GM18508 (cell line): ENCODE measurements around the gene GPR162.
"Not testable (repeated sequence)": the region's sequence is repeated elsewhere in the genome, so short reads cannot be mapped to it uniquely, and the experiment has no call there.

ENCODE experiments used
- ATAC-seq: cut with Tn5 transposase; IDR thresholded peaks from one replicate; pipeline ENCODE4 v1.9.1; 2021; ENCODE audit warnings: moderate number of reproducible peaks; ENCODE audit not compliant: insufficient read depth, unreplicated experiment

GPR162 gene

GRCh38 chr12:6870304-6870703, 48.7 kb downstream of the GPR162 start:
- ATAC-seq = not testable (repeated sequence)

DNA sequence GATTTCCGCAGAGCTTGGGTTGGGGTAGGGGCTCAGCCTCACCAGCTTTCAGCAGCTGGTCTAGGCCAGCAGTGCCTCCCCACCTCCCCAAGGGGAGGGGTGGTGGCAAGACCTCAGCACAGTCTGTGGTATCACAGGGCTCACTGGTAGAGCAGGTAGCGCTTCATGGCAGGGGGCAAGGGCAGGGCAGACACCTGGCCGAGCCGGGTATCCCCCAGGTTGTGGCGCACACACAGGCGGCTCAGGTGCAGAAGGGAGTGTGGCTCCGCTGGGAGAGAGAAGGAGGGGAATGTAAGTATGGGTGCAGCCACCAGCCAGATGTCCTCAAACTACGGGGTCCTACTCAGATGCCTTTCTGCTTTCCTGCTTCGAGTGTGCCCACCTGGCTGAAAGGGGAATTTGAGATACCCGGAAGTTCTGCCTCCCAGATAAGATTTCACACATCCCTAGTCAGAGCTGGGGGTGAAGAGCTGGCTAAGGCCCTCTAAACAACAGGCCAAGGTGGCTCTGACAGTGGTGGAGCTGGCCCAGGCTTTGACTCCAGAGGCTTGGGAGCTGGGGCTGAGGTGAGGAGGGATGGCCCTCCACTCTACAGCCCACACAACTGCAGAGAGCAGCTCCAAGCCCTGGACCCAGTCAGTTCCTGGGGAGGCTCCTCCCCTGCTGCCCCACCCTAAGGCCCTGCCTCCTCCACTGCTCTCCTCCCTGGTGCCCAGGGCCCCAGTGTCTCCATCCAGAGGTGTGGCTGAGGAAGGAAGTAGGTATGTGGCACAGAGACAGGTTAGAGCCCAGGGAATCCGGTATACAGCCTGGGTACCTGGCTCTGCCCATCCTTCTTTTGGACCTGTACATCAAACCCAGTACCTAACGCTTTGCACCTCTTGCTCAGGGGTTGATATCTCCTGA, 49.7 kb downstream of the GPR162 start:
- ATAC-seq = no peak

DNA sequence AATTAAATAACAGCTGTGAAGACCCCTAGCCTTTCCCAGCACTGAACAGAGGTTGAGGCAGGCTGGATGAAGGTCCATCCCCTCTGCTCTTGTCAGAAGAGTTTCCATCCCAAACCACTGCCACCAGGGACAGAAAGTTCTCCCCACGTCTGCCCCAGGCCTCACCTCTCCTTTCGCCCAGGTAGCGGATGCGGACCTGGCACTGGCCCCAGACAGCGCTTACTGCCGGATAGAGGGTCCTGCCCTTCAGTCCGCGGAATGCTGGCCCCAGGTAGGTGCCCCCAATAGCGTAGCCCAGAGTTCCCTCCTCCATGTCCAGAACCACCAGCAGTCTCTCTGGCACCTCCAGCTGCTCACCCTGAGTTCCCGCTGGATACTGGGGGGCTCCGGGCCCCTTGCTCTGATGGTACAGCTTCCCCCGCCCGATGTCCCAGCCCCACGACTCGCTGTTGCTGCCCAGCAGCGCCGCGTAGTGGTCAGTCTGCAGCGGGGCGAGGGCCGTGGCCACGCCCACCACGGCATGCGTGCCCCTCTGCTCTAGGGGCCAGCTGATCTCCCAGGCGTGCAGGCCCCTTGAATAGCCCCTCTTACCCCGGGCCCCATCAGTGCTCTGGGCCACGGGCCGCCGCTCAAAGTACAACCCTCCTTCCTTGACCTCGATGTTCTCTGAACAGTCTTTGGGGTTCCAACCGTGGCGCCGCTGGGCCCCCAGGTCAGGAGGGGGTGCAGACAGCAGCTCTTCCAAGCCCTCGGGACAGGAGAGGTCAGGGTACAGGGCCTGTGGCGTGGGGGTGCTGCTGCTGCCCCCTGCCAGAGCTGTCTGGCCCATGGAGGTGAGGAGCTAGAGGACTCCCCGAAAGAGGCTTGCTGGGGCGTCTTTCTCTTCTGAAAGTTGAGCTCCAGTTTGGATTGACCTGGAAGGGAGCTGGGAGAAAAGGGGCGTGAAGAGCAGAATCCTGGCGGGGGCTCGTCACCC, 50.7 kb downstream of the GPR162 start:
- ATAC-seq = no peak

- no peak for ATAC-seq
Measured at GRCh38 chr12:6873094-6874014, 51.7 kb downstream of the GPR162 start, which contains the start of gene SPSB2. Gene SPSB2 (minus strand): TSS chr12:6873303. CDS start chr12:6872901, 402 bp downstream.

DNA sequence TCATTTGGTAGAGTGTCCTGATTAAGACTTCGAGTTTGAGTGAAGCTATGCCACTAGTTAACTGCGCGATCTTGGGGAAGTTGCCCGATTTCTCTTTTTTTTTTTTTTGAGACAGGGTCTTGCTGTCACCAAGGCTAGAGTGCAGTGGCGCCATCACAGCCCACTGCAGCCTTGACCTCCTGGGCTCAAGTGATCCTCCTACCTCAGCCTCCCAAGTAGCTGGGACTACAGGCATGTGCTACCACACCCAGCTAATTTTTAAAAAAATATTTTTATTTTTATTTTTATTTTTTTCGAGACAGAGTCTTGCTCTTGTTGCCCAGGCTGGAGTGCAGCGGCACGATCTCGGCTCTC, 52.4 kb downstream of the GPR162 start:
- not testable (repeated sequence) for ATAC-seq
